DOHH2 (cell line): ENCODE data around the gene MAML2.

Experiments
- CTCF ChIP-seq: fragments of 200-600 bp; sonication (generic); IDR thresholded peaks from one replicate; pipeline ENCODE4 v1.5.1; 2014; ENCODE audit warnings: antibody characterized with exemption, mild to moderate bottlenecking, low read depth, low read length; ENCODE audit not compliant: poor library complexity, severe bottlenecking
- EZH2phosphoT487 ChIP-seq: fragments of 200-600 bp; sonication (generic); IDR thresholded peaks from 2 replicates; pipeline ENCODE4 v1.6.1; 2017; ENCODE audit warnings: borderline replicate concordance, mild to moderate bottlenecking, antibody characterized with exemption, low read length, moderate library complexity, mixed read lengths

GRCh38 chr11:96086111-96086510 lies 256.9 kb downstream of the MAML2 start:
- TF ChIP-seq CTCF (no peak), EZH2phosphoT487 (no peak)
